Smooth muscle cell (in vitro differentiated cells): ENCODE measurements around the gene COL12A1. TPM values are rescaled to one million over a fixed set of nuclear protein-coding genes. Genes with fewer than 3 reads are reported as not detected.

Experiments used
- DNase-seq: peaks from one replicate; lab custom pipeline; 2025; ENCODE audit not compliant: unreplicated experiment; lab: John Stamatoyannopoulos, UW
- H2AFZ ChIP-seq: fragments of 200-600 bp; sonication (generic); 2 replicates; pipeline ENCODE4 v1.6.0; 2016; ENCODE audit warnings: antibody characterized with exemption, low read depth, mild to moderate bottlenecking
- H3F3A ChIP-seq: fragments of 200-600 bp; sonication (generic); 2 replicates; pipeline ENCODE4 v1.6.0; 2017; ENCODE audit warnings: antibody characterized with exemption, low read depth
- H3K27ac ChIP-seq: fragments of 200-600 bp; sonication (generic); 2 replicates; pipeline ENCODE4 v1.5.1; 2016; ENCODE audit warnings: low read depth, mild to moderate bottlenecking
- H3K27me3 ChIP-seq: fragments of 200-600 bp; sonication (generic); 2 replicates; pipeline ENCODE4 v1.6.1; 2016; ENCODE audit warnings: low read depth, mild to moderate bottlenecking
- H3K36me3 ChIP-seq: fragments of 200-600 bp; sonication (generic); 2 replicates; pipeline ENCODE4 v1.5.1; 2016; ENCODE audit warnings: low read depth
- H3K4me1 ChIP-seq: fragments of 200-600 bp; sonication (generic); 2 replicates; pipeline ENCODE4 v1.5.1; 2016; ENCODE audit warnings: low read depth
- H3K4me2 ChIP-seq: fragments of 200-600 bp; sonication (generic); 2 replicates; pipeline ENCODE4 v1.6.0; 2016; ENCODE audit warnings: mild to moderate bottlenecking
- H3K4me3 ChIP-seq: fragments of 200-600 bp; sonication (generic); 2 replicates; pipeline ENCODE4 v1.5.1; 2016; ENCODE audit warnings: mild to moderate bottlenecking
- H3K79me2 ChIP-seq: fragments of 200-600 bp; sonication (generic); 2 replicates; pipeline ENCODE4 v1.6.0; 2016; ENCODE audit warnings: low read depth, mild to moderate bottlenecking
- H3K9ac ChIP-seq: fragments of 200-600 bp; sonication (generic); 2 replicates; pipeline ENCODE4 v1.6.0; 2016; ENCODE audit warnings: low read depth
- H3K9me3 ChIP-seq: fragments of 200-600 bp; sonication (generic); replicated peaks from 2 replicates; pipeline ENCODE4 v1.5.1; 2016; ENCODE audit warnings: low read depth
- H4K20me1 ChIP-seq: fragments of 200-600 bp; sonication (generic); 2 replicates; pipeline ENCODE4 v1.6.0; 2016; ENCODE audit warnings: low read depth
- WGBS: methylation state at CpG from one replicate; pipeline ENCODE4 v1.1.7; 2016; ENCODE audit warnings: low lambda C conversion rate; 5-methylcytosine and 5-hydroxymethylcytosine counted together
- polyA plus RNA-seq: library from polyadenylated mRNA; unstranded; fragments of >200 nt; fragmentation: Nextera tagmentation; extraction: Ambion mirVana; gene quantifications from 2 replicates; pipeline ENCODE4 v1.2.1, GENCODE V29; 2016
- total RNA-seq: library from RNA; depleted of rRNA; stranded (reverse); fragments of >200 nt; gene quantifications from 2 replicates; pipeline ENCODE4 v1.2.3, GENCODE V29; 2014
- TF ChIP-seq, protein P1 (sequence below): fragments of 200-600 bp; sonication (generic); IDR thresholded peaks from 2 replicates; pipeline ENCODE4 v1.5.1; 2017; ENCODE audit warnings: borderline replicate concordance, mild to moderate bottlenecking, antibody characterized with exemption; ENCODE audit not compliant: insufficient read depth, poor library complexity, severe bottlenecking

COL12A1 gene
- total and polyA plus RNA-seq, 2 experiments from 2014 or later: 44.2 to 154 TPM

DNA sequence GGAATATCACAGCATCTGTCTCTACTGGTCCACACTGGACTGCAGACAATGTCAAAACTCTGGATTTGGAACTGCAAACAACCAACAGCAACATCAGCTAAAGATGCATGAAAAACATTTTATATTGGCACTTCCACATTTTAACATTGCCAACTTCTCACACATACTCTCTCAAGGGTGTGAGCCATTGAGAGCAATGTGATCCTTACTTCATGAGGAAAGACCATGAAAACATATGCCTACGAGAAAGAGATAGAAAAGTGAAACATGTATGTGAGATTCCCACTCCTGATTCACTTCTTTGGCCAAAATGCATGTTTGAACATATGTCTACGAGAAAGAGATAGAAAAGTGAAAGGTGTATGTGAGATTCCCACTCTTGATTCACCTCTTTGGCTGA lies 99.4 kb downstream of the COL12A1 start:
- Histone ChIP-seq H3K79me2 (no peaks in the 10 kb centered on the region), H3K27me3 (peaks cover 13% of the 10 kb centered on the region), H3K9ac (no peak overlapping the region), H3F3A (no peaks in the 10 kb centered on the region), H3K4me3 (no peak overlapping the region), H3K4me2 (no peak overlapping the region), H3K27ac (no peak overlapping the region), H3K36me3 (no peaks in the 10 kb centered on the region), H3K4me1 (no peaks in the 10 kb centered on the region), H2AFZ (no peak overlapping the region), H3K9me3 (no peaks in the 10 kb centered on the region), H4K20me1 (no peaks in the 10 kb centered on the region)
- TF ChIP-seq, protein P1, sequence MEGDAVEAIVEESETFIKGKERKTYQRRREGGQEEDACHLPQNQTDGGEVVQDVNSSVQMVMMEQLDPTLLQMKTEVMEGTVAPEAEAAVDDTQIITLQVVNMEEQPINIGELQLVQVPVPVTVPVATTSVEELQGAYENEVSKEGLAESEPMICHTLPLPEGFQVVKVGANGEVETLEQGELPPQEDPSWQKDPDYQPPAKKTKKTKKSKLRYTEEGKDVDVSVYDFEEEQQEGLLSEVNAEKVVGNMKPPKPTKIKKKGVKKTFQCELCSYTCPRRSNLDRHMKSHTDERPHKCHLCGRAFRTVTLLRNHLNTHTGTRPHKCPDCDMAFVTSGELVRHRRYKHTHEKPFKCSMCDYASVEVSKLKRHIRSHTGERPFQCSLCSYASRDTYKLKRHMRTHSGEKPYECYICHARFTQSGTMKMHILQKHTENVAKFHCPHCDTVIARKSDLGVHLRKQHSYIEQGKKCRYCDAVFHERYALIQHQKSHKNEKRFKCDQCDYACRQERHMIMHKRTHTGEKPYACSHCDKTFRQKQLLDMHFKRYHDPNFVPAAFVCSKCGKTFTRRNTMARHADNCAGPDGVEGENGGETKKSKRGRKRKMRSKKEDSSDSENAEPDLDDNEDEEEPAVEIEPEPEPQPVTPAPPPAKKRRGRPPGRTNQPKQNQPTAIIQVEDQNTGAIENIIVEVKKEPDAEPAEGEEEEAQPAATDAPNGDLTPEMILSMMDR: no peak
- DNase-seq: no peak
- WGBS: 96% methylated on average over 2 of the region's 2 CpGs

GRCh38 chr6:75103431-75103830 lies 102.4 kb downstream of the COL12A1 start:
- Histone ChIP-seq H3K27me3 (peaks cover 10% of the 10 kb centered on the region), H3K79me2 (no peaks in the 10 kb centered on the region), H2AFZ (no peak overlapping the region), H3K4me1 (peaks cover 4% of the 10 kb centered on the region), H3K4me3 (no peak overlapping the region), H3K27ac (no peak overlapping the region), H3F3A (no peaks in the 10 kb centered on the region), H3K9ac (no peak overlapping the region), H3K4me2 (no peak overlapping the region), H4K20me1 (no peaks in the 10 kb centered on the region), H3K9me3 (no peaks in the 10 kb centered on the region), H3K36me3 (no peaks in the 10 kb centered on the region)
- no peak for DNase-seq
- TF ChIP-seq, protein P1: no peak
- 87% methylated on average over 1 of the region's 1 CpG for WGBS

- Histone ChIP-seq H2AFZ (no peak overlapping the region), H3K4me3 (no peak overlapping the region), H3K4me1 (peaks cover 4% of the 10 kb centered on the region), H3K9me3 (no peaks in the 10 kb centered on the region), H3K4me2 (peak overlapping the region; percentile 18), H3K27ac (peak overlapping the region; percentile 22), H3F3A (no peaks in the 10 kb centered on the region), H3K27me3 (peaks cover 10% of the 10 kb centered on the region), H3K79me2 (no peaks in the 10 kb centered on the region), H4K20me1 (no peaks in the 10 kb centered on the region), H3K9ac (no peak overlapping the region), H3K36me3 (no peaks in the 10 kb centered on the region)
- TF ChIP-seq, protein P1: no peak
- DNase-seq: no peak
- WGBS: 83% methylated on average over 5 of the region's 5 CpGs
Measured at GRCh38 chr6:75102301-75102700, 103.6 kb downstream of the COL12A1 start.

- no peak overlapping the region for H3K4me3 ChIP-seq
- H3K27ac ChIP-seq: peak overlapping the region; percentile 22
- H3F3A ChIP-seq: no peaks in the 10 kb centered on the region
- H4K20me1 ChIP-seq: no peaks in the 10 kb centered on the region
- DNase-seq: no peak
- H3K9me3 ChIP-seq: no peaks in the 10 kb centered on the region
- 26% methylated on average over 4 of the region's 4 CpGs for WGBS
- peaks cover 4% of the 10 kb centered on the region for H3K4me1 ChIP-seq
- H3K27me3 ChIP-seq: peaks cover 10% of the 10 kb centered on the region
- H3K9ac ChIP-seq: no peak overlapping the region
- H3K4me2 ChIP-seq: peak overlapping the region; percentile 18
- H3K36me3 ChIP-seq: no peaks in the 10 kb centered on the region
- no peak overlapping the region for H2AFZ ChIP-seq
- TF ChIP-seq, protein P1: no peak
- H3K79me2 ChIP-seq: no peaks in the 10 kb centered on the region
Measured at GRCh38 chr6:75101896-75102295, 104.0 kb downstream of the COL12A1 start.
